WTC11 (cell line): ENCODE measurements around the gene GPX1. TPM values are rescaled to one million over a fixed set of nuclear protein-coding genes. Genes with fewer than 3 reads are reported as not detected.
A peak's percentile ranks its signal among the peaks of the same experiment; 100 is the strongest.

ENCODE experiments used
- ATAC-seq: fragments of 200-7000 bp; cut with Tn5 transposase; 2 replicates; pipeline ENCODE4 v1.10.0; 2021; ENCODE audit warnings: mild to moderate bottlenecking, moderate library complexity
- CTCF ChIA-PET: fragments of 300-600 bp; sonication (Branson Sonifier 250); formaldehyde crosslinking; loops from one replicate; lab custom pipeline; 2021; ENCODE audit warnings: antibody characterized with exemption; lab: Charles Lee
- POLR2A ChIA-PET: fragments of 350-600 bp; sonication (Branson Sonifier 250); formaldehyde crosslinking; loops from one replicate; lab custom pipeline; 2021; ENCODE audit warnings: antibody characterized with exemption; lab: Charles Lee
- DNase-seq: peaks from one replicate; pipeline ENCODE4 v3.0.0; 2021; ENCODE audit warnings: low spot score
- H3K27ac Mint-ChIP-seq: 2 replicates; pipeline ENCODE4 v1.8.0; 2021; ENCODE audit warnings: mixed read lengths
- H3K27me3 Mint-ChIP-seq: 2 replicates; pipeline ENCODE4 v1.8.0; 2021; ENCODE audit warnings: low read depth, mild to moderate bottlenecking, moderate library complexity, mixed read lengths
- H3K36me3 Mint-ChIP-seq: 2 replicates; pipeline ENCODE4 v1.8.0; 2021; ENCODE audit warnings: mixed read lengths
- H3K4me1 Mint-ChIP-seq: 2 replicates; pipeline ENCODE4 v1.8.0; 2022; ENCODE audit warnings: mixed read lengths
- H3K4me3 Mint-ChIP-seq: 2 replicates; pipeline ENCODE4 v1.8.0; 2021; ENCODE audit warnings: mild to moderate bottlenecking, moderate library complexity, mixed read lengths
- H3K9me3 Mint-ChIP-seq: 2 replicates; pipeline ENCODE4 v1.8.0; 2021; ENCODE audit warnings: mixed read lengths
- CBFB ChIP-seq: sonication (generic); formaldehyde crosslinking; IDR thresholded peaks from 2 replicates; pipeline ENCODE4 v1.8.1; 2022; ENCODE audit warnings: mild to moderate bottlenecking, low read depth, missing genetic modification reagents
- CREM ChIP-seq: sonication (generic); formaldehyde crosslinking; IDR thresholded peaks from 2 replicates; pipeline ENCODE4 v1.8.1; 2022; ENCODE audit warnings: mild to moderate bottlenecking, missing genetic modification reagents, moderate library complexity
- EMX1 ChIP-seq: fragments of 250-450 bp; sonication (Bioruptor Pico); IDR thresholded peaks from 2 replicates; pipeline ENCODE4 v1.8.0; 2021; ENCODE audit warnings: mild to moderate bottlenecking
- FOXK1 ChIP-seq: sonication (generic); formaldehyde crosslinking; IDR thresholded peaks from 2 replicates; pipeline ENCODE4 v1.8.0; 2022; ENCODE audit warnings: mild to moderate bottlenecking, moderate library complexity, missing genetic modification reagents
- NR3C1 ChIP-seq: sonication (generic); formaldehyde crosslinking; conservative IDR thresholded peaks from 2 replicates; pipeline ENCODE4 v1.8.1; 2023; ENCODE audit warnings: low read depth, mild to moderate bottlenecking, missing genetic modification reagents
- OVOL2 ChIP-seq: fragments of 250-450 bp; sonication (Bioruptor Pico); IDR thresholded peaks from 2 replicates; pipeline ENCODE4 v1.9.0; 2021; ENCODE audit warnings: mild to moderate bottlenecking, borderline replicate concordance
- RORB ChIP-seq: fragments of 250-450 bp; sonication (Bioruptor Pico); IDR thresholded peaks from 2 replicates; pipeline ENCODE4 v1.9.0; 2021; ENCODE audit warnings: mild to moderate bottlenecking
- SP1 ChIP-seq: sonication (generic); formaldehyde crosslinking; conservative IDR thresholded peaks from 2 replicates; pipeline ENCODE4 v1.8.1; 2022; ENCODE audit warnings: missing genetic modification reagents
- TEAD4 ChIP-seq: sonication (generic); formaldehyde crosslinking; IDR thresholded peaks from 2 replicates; pipeline ENCODE4 v1.8.0; 2022; ENCODE audit warnings: mild to moderate bottlenecking, missing genetic modification reagents
- TP53 ChIP-seq: sonication (generic); formaldehyde crosslinking; IDR thresholded peaks from 2 replicates; pipeline ENCODE4 v1.8.1; 2023; ENCODE audit warnings: mild to moderate bottlenecking, missing genetic modification reagents
- ZNF263 ChIP-seq: sonication (generic); formaldehyde crosslinking; IDR thresholded peaks from 2 replicates; pipeline ENCODE4 v1.8.1; 2022; ENCODE audit warnings: low read depth, mild to moderate bottlenecking, moderate library complexity, missing genetic modification reagents
- total RNA-seq: library from RNA; stranded (reverse); gene quantifications from 3 replicates; pipeline ENCODE4 v1.2.3, GENCODE V29; 2021
- TF ChIP-seq, protein P1 (sequence below): sonication (generic); formaldehyde crosslinking; IDR thresholded peaks from 2 replicates; pipeline ENCODE4 v1.8.1; 2023; ENCODE audit warnings: mild to moderate bottlenecking, missing genetic modification reagents, borderline replicate concordance
- TF ChIP-seq, protein P2 (sequence below): fragments of 200-600 bp; IDR thresholded peaks from 2 replicates; pipeline ENCODE4 v1.8.0; 2022; ENCODE audit warnings: antibody characterized with exemption
- TF ChIP-seq, protein P3 (sequence below): sonication (generic); formaldehyde crosslinking; IDR thresholded peaks from 2 replicates; pipeline ENCODE4 v1.8.0; 2023; ENCODE audit warnings: missing genetic modification reagents
- TF ChIP-seq, protein P4 (sequence below): sonication (generic); formaldehyde crosslinking; conservative IDR thresholded peaks from 2 replicates; pipeline ENCODE4 v1.8.1; 2022; ENCODE audit warnings: mild to moderate bottlenecking, missing genetic modification reagents
- TF ChIP-seq, protein P5 (sequence below): sonication (generic); formaldehyde crosslinking; IDR thresholded peaks from 2 replicates; pipeline ENCODE4 v1.8.0; 2022; ENCODE audit warnings: missing genetic modification reagents
- TF ChIP-seq, protein P6 (sequence below): fragments of 250-450 bp; sonication (Bioruptor Pico); IDR thresholded peaks from 2 replicates; pipeline ENCODE4 v1.9.0; 2021; ENCODE audit warnings: moderate library complexity, mild to moderate bottlenecking, inconsistent platforms, borderline replicate concordance

Gene GPX1
- total RNA-seq, 1 experiment from 2014 or later: 323 TPM

DNA sequence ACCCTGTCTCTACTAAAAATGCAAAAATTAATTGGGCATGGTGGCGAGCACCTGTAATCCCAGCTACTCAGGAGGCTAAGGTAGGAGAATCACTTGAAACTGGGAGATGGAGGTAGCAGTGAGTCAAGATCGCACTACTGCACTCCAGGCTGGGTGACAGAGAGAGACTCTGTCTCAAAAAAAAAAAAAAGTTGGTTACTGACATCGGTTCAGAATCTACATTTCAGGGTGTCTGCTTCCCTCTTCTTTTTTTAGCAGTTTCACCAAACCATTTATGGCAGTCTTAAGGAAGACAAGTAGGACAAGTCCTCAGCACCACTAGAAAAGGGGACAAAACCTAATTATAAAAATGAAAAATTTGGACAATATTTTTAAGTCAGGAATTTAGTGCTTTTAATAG lies 15.0 kb downstream of the GPX1 start (continued):
- TF ChIP-seq, protein P1, sequence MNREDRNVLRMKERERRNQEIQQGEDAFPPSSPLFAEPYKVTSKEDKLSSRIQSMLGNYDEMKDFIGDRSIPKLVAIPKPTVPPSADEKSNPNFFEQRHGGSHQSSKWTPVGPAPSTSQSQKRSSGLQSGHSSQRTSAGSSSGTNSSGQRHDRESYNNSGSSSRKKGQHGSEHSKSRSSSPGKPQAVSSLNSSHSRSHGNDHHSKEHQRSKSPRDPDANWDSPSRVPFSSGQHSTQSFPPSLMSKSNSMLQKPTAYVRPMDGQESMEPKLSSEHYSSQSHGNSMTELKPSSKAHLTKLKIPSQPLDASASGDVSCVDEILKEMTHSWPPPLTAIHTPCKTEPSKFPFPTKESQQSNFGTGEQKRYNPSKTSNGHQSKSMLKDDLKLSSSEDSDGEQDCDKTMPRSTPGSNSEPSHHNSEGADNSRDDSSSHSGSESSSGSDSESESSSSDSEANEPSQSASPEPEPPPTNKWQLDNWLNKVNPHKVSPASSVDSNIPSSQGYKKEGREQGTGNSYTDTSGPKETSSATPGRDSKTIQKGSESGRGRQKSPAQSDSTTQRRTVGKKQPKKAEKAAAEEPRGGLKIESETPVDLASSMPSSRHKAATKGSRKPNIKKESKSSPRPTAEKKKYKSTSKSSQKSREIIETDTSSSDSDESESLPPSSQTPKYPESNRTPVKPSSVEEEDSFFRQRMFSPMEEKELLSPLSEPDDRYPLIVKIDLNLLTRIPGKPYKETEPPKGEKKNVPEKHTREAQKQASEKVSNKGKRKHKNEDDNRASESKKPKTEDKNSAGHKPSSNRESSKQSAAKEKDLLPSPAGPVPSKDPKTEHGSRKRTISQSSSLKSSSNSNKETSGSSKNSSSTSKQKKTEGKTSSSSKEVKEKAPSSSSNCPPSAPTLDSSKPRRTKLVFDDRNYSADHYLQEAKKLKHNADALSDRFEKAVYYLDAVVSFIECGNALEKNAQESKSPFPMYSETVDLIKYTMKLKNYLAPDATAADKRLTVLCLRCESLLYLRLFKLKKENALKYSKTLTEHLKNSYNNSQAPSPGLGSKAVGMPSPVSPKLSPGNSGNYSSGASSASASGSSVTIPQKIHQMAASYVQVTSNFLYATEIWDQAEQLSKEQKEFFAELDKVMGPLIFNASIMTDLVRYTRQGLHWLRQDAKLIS: no peak
- TF ChIP-seq, protein P2, sequence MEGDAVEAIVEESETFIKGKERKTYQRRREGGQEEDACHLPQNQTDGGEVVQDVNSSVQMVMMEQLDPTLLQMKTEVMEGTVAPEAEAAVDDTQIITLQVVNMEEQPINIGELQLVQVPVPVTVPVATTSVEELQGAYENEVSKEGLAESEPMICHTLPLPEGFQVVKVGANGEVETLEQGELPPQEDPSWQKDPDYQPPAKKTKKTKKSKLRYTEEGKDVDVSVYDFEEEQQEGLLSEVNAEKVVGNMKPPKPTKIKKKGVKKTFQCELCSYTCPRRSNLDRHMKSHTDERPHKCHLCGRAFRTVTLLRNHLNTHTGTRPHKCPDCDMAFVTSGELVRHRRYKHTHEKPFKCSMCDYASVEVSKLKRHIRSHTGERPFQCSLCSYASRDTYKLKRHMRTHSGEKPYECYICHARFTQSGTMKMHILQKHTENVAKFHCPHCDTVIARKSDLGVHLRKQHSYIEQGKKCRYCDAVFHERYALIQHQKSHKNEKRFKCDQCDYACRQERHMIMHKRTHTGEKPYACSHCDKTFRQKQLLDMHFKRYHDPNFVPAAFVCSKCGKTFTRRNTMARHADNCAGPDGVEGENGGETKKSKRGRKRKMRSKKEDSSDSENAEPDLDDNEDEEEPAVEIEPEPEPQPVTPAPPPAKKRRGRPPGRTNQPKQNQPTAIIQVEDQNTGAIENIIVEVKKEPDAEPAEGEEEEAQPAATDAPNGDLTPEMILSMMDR: no peak

DNA sequence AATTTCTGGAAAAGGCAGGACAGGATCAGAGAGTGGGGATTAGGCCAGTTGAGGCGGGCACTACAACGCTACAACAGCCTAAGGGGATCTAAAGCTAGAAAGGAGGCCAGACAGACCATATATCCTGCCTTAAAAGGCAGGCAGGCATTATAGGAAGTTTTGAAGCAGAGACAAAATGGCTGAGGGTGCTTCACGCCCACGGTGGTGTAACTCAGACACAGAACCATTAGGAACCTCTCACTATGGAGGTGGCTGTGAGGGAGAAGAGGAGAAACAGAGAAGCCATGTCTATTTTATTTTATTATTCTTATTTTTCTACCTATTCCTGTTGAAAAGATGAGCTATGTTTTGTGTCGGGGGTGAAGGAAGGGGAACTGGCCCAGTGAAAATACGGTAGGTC lies 16.2 kb downstream of the GPX1 start:
- H3K27ac Mint-ChIP-seq: no peak overlapping the region
- no peaks in the 10 kb centered on the region for H3K9me3 Mint-ChIP-seq
- ChIA-PET CTCF (interaction anchor here (0.5 kb wide), 1 partner anchor 27 kb away, joined by 5 read pairs; no protein-coding TSS in a partner anchor), POLR2A (no interaction called here)
- no peaks in the 10 kb centered on the region for H3K36me3 Mint-ChIP-seq
- H3K27me3 Mint-ChIP-seq: no peaks in the 10 kb centered on the region
- no peak for TF ChIP-seq CBFB (CRISPR knock-in tag)
- TF ChIP-seq, protein P3, sequence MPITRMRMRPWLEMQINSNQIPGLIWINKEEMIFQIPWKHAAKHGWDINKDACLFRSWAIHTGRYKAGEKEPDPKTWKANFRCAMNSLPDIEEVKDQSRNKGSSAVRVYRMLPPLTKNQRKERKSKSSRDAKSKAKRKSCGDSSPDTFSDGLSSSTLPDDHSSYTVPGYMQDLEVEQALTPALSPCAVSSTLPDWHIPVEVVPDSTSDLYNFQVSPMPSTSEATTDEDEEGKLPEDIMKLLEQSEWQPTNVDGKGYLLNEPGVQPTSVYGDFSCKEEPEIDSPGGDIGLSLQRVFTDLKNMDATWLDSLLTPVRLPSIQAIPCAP (CRISPR knock-in tag): no peak
- TF ChIP-seq, protein P4, sequence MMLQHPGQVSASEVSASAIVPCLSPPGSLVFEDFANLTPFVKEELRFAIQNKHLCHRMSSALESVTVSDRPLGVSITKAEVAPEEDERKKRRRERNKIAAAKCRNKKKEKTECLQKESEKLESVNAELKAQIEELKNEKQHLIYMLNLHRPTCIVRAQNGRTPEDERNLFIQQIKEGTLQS: no peak
- DNase-seq: no peak
- no peak overlapping the region for H3K4me3 Mint-ChIP-seq
- no peak for ATAC-seq
- H3K4me1 Mint-ChIP-seq: peaks cover 12% of the 10 kb centered on the region

DNA sequence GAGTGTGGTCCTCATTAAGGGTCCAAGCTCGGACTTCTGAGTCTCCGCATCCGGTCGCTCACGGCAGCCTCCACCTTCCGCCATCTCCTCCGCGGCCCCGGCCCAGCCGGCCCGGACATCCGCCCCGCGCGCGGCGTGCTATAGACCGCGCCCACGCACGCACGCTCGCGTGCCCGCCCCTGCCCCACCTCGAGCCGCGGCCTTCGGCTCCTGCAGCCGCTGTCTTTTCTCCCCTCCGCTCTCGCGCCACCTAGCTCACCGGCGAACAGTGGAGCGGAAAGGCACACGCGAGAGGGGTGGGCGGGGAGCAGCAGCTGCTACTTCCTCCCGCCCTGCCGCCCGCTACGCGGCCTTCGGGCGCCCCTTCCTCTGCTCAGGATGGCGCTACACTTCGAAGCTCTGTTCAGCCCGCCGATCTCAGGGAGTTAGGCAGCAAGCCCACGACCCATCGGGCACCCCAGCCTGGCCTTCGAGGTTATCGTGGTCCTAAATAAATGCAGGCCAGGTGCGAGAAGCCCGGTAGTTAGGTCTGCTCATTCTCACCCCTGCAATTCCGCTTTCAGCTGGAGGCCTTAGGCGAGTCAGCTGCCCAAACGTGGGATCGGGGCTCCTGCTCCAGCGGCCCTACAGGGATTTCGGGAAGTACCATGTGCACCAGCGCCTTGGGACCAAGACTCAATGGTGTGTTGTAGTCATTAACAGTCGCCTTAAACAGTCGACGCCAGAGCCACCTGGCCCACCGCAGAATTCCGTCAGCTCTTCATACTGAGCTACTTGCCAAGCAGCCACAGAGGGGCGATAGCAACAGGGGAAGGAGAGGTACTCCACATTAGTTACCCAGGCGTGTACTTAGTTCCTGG lies 18.0 kb downstream of the GPX1 start, which contains the start of gene USP4:
Gene USP4 (minus strand): TSS at position 113 of the 860 bp plus-strand sequence. CDS start 29 bp downstream, at position 84.
- Mint-ChIP-seq H3K9me3 (no peaks in the 10 kb centered on the region), H3K27ac (peak within 1 kb of the TSS; percentile 90), H3K4me1 (peaks cover 12% of the 10 kb centered on the region), H3K27me3 (no peaks in the 10 kb centered on the region), H3K36me3 (peaks cover 4% of the 10 kb centered on the region), H3K4me3 (peak within 1 kb of the TSS; percentile 88)
- ChIA-PET POLR2A (interaction anchor here (0.5 to 2.3 kb wide), 16 partner anchors 9 to 683 kb away, joined by 3 to 16 read pairs (median 5); partner anchors contain the start of genes BSN, DAG1, GPX1 and NICN1), CTCF (interaction anchor here (0.5 to 2.5 kb wide), 38 partner anchors 10 to 377 kb away, joined by 3 to 51 read pairs (median 4); partner anchors contain the start of genes AMT, C3orf62, DAG1 and GPX1)
- DNase-seq (peak; percentile 75), ATAC-seq (peak; percentile 83)
- TF ChIP-seq RORB (CRISPR knock-in tag) (no peak), EMX1 (peak; percentile 33; the same call in 1 of the 2 replicates), TP53 (peak; percentile 94), ZNF263 (CRISPR knock-in tag) (no peak), SP1 (CRISPR knock-in tag) (peak; percentile 55), FOXK1 (peak; percentile 64), TEAD4 (CRISPR knock-in tag) (no peak; the same call in 1 of the 2 replicates), CREM (CRISPR knock-in tag) (0 out of 2 replicates have a peak, but pooled peaks have one; percentile 52), OVOL2 (CRISPR knock-in tag) (no peak), NR3C1 (CRISPR knock-in tag) (peak; percentile 81; the same call in 1 of the 2 replicates)
- TF ChIP-seq, protein P5, sequence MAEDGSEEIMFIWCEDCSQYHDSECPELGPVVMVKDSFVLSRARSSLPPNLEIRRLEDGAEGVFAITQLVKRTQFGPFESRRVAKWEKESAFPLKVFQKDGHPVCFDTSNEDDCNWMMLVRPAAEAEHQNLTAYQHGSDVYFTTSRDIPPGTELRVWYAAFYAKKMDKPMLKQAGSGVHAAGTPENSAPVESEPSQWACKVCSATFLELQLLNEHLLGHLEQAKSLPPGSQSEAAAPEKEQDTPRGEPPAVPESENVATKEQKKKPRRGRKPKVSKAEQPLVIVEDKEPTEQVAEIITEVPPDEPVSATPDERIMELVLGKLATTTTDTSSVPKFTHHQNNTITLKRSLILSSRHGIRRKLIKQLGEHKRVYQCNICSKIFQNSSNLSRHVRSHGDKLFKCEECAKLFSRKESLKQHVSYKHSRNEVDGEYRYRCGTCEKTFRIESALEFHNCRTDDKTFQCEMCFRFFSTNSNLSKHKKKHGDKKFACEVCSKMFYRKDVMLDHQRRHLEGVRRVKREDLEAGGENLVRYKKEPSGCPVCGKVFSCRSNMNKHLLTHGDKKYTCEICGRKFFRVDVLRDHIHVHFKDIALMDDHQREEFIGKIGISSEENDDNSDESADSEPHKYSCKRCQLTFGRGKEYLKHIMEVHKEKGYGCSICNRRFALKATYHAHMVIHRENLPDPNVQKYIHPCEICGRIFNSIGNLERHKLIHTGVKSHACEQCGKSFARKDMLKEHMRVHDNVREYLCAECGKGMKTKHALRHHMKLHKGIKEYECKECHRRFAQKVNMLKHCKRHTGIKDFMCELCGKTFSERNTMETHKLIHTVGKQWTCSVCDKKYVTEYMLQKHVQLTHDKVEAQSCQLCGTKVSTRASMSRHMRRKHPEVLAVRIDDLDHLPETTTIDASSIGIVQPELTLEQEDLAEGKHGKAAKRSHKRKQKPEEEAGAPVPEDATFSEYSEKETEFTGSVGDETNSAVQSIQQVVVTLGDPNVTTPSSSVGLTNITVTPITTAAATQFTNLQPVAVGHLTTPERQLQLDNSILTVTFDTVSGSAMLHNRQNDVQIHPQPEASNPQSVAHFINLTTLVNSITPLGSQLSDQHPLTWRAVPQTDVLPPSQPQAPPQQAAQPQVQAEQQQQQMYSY (CRISPR knock-in tag): no peak
- TF ChIP-seq, protein P6, sequence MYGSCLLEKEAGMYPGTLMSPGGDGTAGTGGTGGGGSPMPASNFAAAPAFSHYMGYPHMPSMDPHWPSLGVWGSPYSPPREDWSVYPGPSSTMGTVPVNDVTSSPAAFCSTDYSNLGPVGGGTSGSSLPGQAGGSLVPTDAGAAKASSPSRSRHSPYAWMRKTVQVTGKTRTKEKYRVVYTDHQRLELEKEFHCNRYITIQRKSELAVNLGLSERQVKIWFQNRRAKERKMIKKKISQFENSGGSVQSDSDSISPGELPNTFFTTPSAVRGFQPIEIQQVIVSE: no peak
